CD4-positive, alpha-beta T cell (primary cell): ENCODE data around the gene CCDC9. TPM values are rescaled to one million over a fixed set of nuclear protein-coding genes. Genes with fewer than 3 reads are reported as not detected.

Source experiments
- ATAC-seq: fragments of 200-7000 bp; cut with Tn5 transposase; one replicate; pipeline ENCODE4 v1.10.0; 2022; ENCODE audit warnings: mild to moderate bottlenecking; ENCODE audit not compliant: poor library complexity
- CTCF ChIA-PET: fragments of 350-600 bp; sonication (Branson Sonifier 250); formaldehyde crosslinking; loops from one replicate; lab custom pipeline; 2021; ENCODE audit warnings: antibody characterized with exemption, inconsistent platforms; lab: Charles Lee
- POLR2A ChIA-PET: fragments of 350-600 bp; sonication (Branson Sonifier 250); formaldehyde crosslinking; loops from one replicate; lab custom pipeline; 2021; ENCODE audit warnings: antibody characterized with exemption, inconsistent platforms; lab: Charles Lee
- DNase-seq, 14 experiments: peaks; one replicate each; pipeline ENCODE4 v3.0.0-alpha.2; 2013 to 2020; ENCODE audit warnings: mixed read lengths in 2 of 14
- H3K27ac ChIP-seq, 2 donors: one replicate each; pipeline versions ENCODE4 v1.5.1 to v1.7.0; 2013; ENCODE audit warnings: low read length in 2 of 2, low read depth in 1 of 2, mild to moderate bottlenecking in 1 of 2
- H3K27me3 ChIP-seq, 2 experiments: 1 replicate in 1 of 2; 2 replicates in 1 of 2; pipeline versions ENCODE4 v1.6.1 to v1.7.0; 2013; ENCODE audit warnings: low read length in 2 of 2, control low read depth in 1 of 2, mild to moderate bottlenecking in 1 of 2, moderate library complexity in 1 of 2; ENCODE audit not compliant: insufficient read depth in 2 of 2, control insufficient read depth in 1 of 2
- H3K36me3 ChIP-seq: one replicate; pipeline ENCODE4 v1.6.1; 2013; ENCODE audit warnings: low read length, control low read depth; ENCODE audit not compliant: insufficient read depth
- H3K4me1 ChIP-seq: one replicate; pipeline ENCODE4 v1.6.1; 2013; ENCODE audit warnings: low read length, control low read depth; ENCODE audit not compliant: insufficient read depth
- H3K4me3 ChIP-seq: one replicate; pipeline ENCODE4 v1.5.1; 2013; ENCODE audit warnings: mild to moderate bottlenecking, low read length, moderate library complexity
- H3K9me3 ChIP-seq, 2 experiments: 1 replicate in 1 of 2; 2 replicates in 1 of 2; pipeline versions ENCODE4 v1.6.1 to v1.7.0; 2013; ENCODE audit warnings: low read length in 2 of 2, mild to moderate bottlenecking in 2 of 2, control low read depth in 1 of 2, moderate library complexity in 1 of 2; ENCODE audit not compliant: control insufficient read depth in 1 of 2, insufficient read depth in 1 of 2
- H3K27ac Mint-ChIP-seq: one replicate; pipeline ENCODE4 v1.8.0; 2020; ENCODE audit warnings: mixed read lengths
- H3K27me3 Mint-ChIP-seq: one replicate; pipeline ENCODE4 v1.8.0; 2021; ENCODE audit warnings: mixed read lengths
- H3K36me3 Mint-ChIP-seq: one replicate; pipeline ENCODE4 v1.8.0; 2021; ENCODE audit warnings: low read depth, mixed read lengths
- H3K4me1 Mint-ChIP-seq: one replicate; pipeline ENCODE4 v1.8.0; 2021; ENCODE audit warnings: low read depth, mixed read lengths
- H3K4me3 Mint-ChIP-seq: one replicate; pipeline ENCODE4 v1.8.0; 2020; ENCODE audit warnings: mild to moderate bottlenecking, mixed read lengths
- H3K9me3 Mint-ChIP-seq: one replicate; pipeline ENCODE4 v1.8.0; 2020; ENCODE audit warnings: mixed read lengths
- intact Hi-C, 2 experiments: fragments of 100-400 bp; cut with DNase I in 1 of 2; cut with micrococcal nuclease in 1 of 2; formaldehyde crosslinking; loops; one replicate each; pipeline versions ENCODE4 v1.15.1 to v1.9.0; 2023 to 2025; cut with DNase I, micrococcal nuclease
- total RNA-seq, 174 experiments: library from RNA in 2 of 174; stranded (reverse) in 2 of 174; gene quantifications; one replicate each; pipeline ENCODE4 v1.2.3 and lab custom pipeline; 2021 to 2026
- TF ChIP-seq, protein P1 (sequence below): fragments of 200-600 bp; IDR thresholded peaks from one replicate; pipeline ENCODE4 v1.8.0; 2022; ENCODE audit warnings: antibody characterized with exemption, mild to moderate bottlenecking

Gene CCDC9
- total RNA-seq, 2 experiments from 2014 or later, result 68.5 to 74.3 TPM

DNA sequence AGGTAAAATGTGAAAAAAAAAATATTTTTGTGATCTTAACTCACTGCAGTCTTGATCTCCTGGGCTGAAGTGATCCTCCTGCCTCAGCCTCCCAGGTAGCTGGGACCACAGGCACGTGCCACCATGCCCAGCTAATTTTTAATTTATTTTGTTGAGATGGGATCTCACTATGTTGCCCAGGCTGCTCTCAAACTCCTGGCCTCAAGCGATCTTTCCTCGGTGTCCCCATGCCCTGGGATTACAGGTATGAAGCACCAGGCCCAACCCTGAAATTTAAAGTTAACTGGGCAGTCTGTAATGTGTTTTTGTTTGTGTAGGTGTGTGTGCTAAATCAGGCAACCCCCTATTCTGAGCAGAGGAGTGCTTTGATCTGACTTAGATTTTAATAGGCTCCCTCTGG, 50.0 kb downstream of the CCDC9 start:
- H3K4me1 Mint-ChIP-seq, result peaks cover 5% of the 10 kb centered on the region
- intact Hi-C loops, result no loop called here
- H3K4me3 Mint-ChIP-seq, result no peak overlapping the region
- Histone ChIP-seq H3K4me3 (no peak overlapping the region), H3K9me3 (no peaks in the 10 kb centered on the region), H3K27ac (no peak overlapping the region), H3K36me3 (no peaks in the 10 kb centered on the region), H3K27me3 (peaks cover 0 to 3% of the 10 kb centered on the region in 2 experiments), H3K4me1 (peaks cover 7% of the 10 kb centered on the region)
- no peaks in the 10 kb centered on the region for H3K9me3 Mint-ChIP-seq
- ATAC-seq (no peak), DNase-seq (no peak)
- no peak overlapping the region for H3K27ac Mint-ChIP-seq
- CTCF ChIA-PET, result interaction anchor here (1.3 kb wide), 1 partner anchor 85 kb away, joined by 3 read pairs; no protein-coding TSS in a partner anchor
- H3K36me3 Mint-ChIP-seq, result no peaks in the 10 kb centered on the region
- H3K27me3 Mint-ChIP-seq, result peaks cover 25% of the 10 kb centered on the region
- TF ChIP-seq, protein P1, sequence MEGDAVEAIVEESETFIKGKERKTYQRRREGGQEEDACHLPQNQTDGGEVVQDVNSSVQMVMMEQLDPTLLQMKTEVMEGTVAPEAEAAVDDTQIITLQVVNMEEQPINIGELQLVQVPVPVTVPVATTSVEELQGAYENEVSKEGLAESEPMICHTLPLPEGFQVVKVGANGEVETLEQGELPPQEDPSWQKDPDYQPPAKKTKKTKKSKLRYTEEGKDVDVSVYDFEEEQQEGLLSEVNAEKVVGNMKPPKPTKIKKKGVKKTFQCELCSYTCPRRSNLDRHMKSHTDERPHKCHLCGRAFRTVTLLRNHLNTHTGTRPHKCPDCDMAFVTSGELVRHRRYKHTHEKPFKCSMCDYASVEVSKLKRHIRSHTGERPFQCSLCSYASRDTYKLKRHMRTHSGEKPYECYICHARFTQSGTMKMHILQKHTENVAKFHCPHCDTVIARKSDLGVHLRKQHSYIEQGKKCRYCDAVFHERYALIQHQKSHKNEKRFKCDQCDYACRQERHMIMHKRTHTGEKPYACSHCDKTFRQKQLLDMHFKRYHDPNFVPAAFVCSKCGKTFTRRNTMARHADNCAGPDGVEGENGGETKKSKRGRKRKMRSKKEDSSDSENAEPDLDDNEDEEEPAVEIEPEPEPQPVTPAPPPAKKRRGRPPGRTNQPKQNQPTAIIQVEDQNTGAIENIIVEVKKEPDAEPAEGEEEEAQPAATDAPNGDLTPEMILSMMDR, result no peak
- POLR2A ChIA-PET, result no interaction called here

DNA sequence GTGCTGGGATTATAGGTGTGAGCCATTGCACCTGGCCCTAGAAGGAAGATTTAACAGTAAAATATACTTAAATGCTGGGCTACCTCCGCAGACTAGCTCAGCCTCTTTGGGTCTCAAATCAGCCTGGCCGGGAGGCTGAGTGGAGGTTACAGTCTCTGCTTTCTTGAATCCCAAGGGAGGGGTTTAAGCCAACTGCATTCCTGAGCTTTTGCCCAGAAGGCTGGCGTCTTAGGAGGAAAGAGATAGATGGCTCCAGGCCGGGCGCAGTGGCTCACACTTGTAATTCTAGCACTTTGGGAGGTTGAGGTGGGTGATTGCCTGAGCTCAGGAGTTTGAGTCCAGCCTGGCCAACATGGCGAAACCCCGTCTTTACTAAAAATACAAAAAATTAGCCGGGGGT, 52.7 kb downstream of the CCDC9 start:
- CTCF ChIA-PET, result no interaction called here
- TF ChIP-seq, protein P1, result no peak
- Mint-ChIP-seq H3K27me3 (peaks cover 25% of the 10 kb centered on the region), H3K9me3 (no peaks in the 10 kb centered on the region), H3K4me1 (peaks cover 5% of the 10 kb centered on the region), H3K36me3 (no peaks in the 10 kb centered on the region), H3K27ac (no peak overlapping the region), H3K4me3 (no peak overlapping the region)
- POLR2A ChIA-PET, result no interaction called here
- Histone ChIP-seq H3K36me3 (no peaks in the 10 kb centered on the region), H3K4me1 (peaks cover 4% of the 10 kb centered on the region), H3K27ac (no peak overlapping the region), H3K4me3 (no peak overlapping the region), H3K27me3 (peaks cover 0 to 3% of the 10 kb centered on the region in 2 experiments), H3K9me3 (no peaks in the 10 kb centered on the region)
- ATAC-seq (no peak), DNase-seq (no peak)
- intact Hi-C loops, result no loop called here

DNA sequence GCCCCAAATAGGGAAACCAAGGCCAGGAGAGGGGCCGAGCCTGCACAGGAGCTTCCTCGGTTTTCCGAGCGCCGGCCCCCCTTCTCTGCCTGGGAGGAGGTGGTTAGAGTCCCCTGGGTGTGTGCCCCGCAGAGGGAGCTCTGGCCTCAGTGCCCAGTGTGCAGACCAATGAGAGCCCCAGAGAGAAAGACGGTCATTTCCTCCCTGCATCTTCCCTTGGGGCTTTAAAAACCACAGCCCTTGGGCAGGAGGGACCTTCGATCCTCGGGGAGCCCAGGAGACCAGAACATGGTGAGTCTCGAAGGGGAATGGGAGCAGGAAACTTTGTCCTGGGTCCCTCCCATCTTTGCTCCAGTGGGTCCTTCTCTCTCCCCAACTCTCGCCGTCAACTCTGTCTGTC, 53.3 kb downstream of the CCDC9 start, which contains the start of gene C5AR1:
Gene C5AR1, plus strand, starts transcription at position 254 of the 400 bp plus-strand sequence. Its CDS starts 35 bp downstream, at position 289.
- Histone ChIP-seq H3K27ac (no peak within 1 kb of the TSS), H3K27me3 (peaks cover 0 to 3% of the 10 kb centered on the region in 2 experiments), H3K36me3 (no peaks in the 10 kb centered on the region), H3K9me3 (no peaks in the 10 kb centered on the region), H3K4me3 (peak within 1 kb of the TSS; percentile 5), H3K4me1 (peaks cover 4% of the 10 kb centered on the region)
- no peak for ATAC-seq
- ChIA-PET CTCF (interaction anchor here (1.2 kb wide), 1 partner anchor 39 kb away, joined by 3 read pairs; the partner anchor contains the start of gene DHX34), POLR2A (no interaction called here)
- peaks cover 25% of the 10 kb centered on the region for H3K27me3 Mint-ChIP-seq
- H3K4me1 Mint-ChIP-seq, result peaks cover 5% of the 10 kb centered on the region
- intact Hi-C loops, result no loop called here
- TF ChIP-seq, protein P1, result no peak
- H3K9me3 Mint-ChIP-seq, result no peaks in the 10 kb centered on the region
- H3K27ac Mint-ChIP-seq, result no peak within 1 kb of the TSS
- no peak within 1 kb of the TSS for H3K4me3 Mint-ChIP-seq
- H3K36me3 Mint-ChIP-seq, result no peaks in the 10 kb centered on the region
- peak in 2 of 14 experiments; percentile 23 to 45 for DNase-seq
